PC-9 (cell line): Measurements from ENCODE around the gene CNGA1.

ENCODE experiments used
- CTCF ChIP-seq: fragments of 200-600 bp; sonication (generic); conservative IDR thresholded peaks from 2 replicates; pipeline ENCODE4 v1.6.1; 2017; ENCODE audit warnings: mixed run types, antibody characterized with exemption, mild to moderate bottlenecking, moderate library complexity
- EZH2 ChIP-seq: fragments of 200-600 bp; sonication (generic); IDR thresholded peaks from 2 replicates; pipeline ENCODE4 v1.8.0; 2017; ENCODE audit warnings: antibody characterized with exemption, low read depth

GRCh38 chr4:48047421-48047844 lies 31.0 kb upstream of the CNGA1 start:
- TF ChIP-seq CTCF (no peak), EZH2 (no peak)
